B cell (primary cell): ENCODE results near the gene HPD.

Experiments used
- CTCF ChIP-seq: fragments of 200-600 bp; IDR thresholded peaks from one replicate; pipeline ENCODE4 v1.8.0; 2022; ENCODE audit warnings: antibody characterized with exemption, mild to moderate bottlenecking
- EZH2 ChIP-seq: IDR thresholded peaks from 2 replicates; pipeline ENCODE4 v1.6.1; 2012; ENCODE audit warnings: borderline replicate concordance, low read depth, mild to moderate bottlenecking, moderate library complexity, low read length; ENCODE audit not compliant: insufficient read depth, poor library complexity, severe bottlenecking

GRCh38 chr12:121822393-121823100, 36.1 kb downstream of the HPD start:
- TF ChIP-seq CTCF, result no peak
- no peak for TF ChIP-seq EZH2
